HG03432 (cell line): ENCODE data around the gene RYR2.
A peak's percentile ranks its signal among the peaks of the same experiment; 100 is the strongest.

Source experiments
- ATAC-seq: cut with Tn5 transposase; IDR thresholded peaks from one replicate; pipeline ENCODE4 v1.9.1; 2021; ENCODE audit warnings: mild to moderate bottlenecking, moderate library complexity; ENCODE audit not compliant: unreplicated experiment

RYR2 gene

GRCh38 chr1:237411621-237412020 is 369.6 kb downstream of the RYR2 start:
- ATAC-seq, result peak; percentile 82

- no peak for ATAC-seq
Measured at GRCh38 chr1:237416924-237417655, 375.1 kb downstream of the RYR2 start.

- no peak for ATAC-seq
Measured at GRCh38 chr1:237428809-237429208, 386.8 kb downstream of the RYR2 start.

GRCh38 chr1:237429252-237429651 is 387.3 kb downstream of the RYR2 start:
- no peak for ATAC-seq

GRCh38 chr1:237431448-237431847 is 389.5 kb downstream of the RYR2 start:
- ATAC-seq, result no peak

GRCh38 chr1:237440346-237440745 is 398.4 kb downstream of the RYR2 start:
- no peak for ATAC-seq

- ATAC-seq, result peak; percentile 68
Measured at GRCh38 chr1:237444120-237444790, 402.3 kb downstream of the RYR2 start.

- ATAC-seq, result no peak
Measured at GRCh38 chr1:237448042-237448441, 406.1 kb downstream of the RYR2 start.

GRCh38 chr1:237457573-237457972 is 415.6 kb downstream of the RYR2 start:
- ATAC-seq, result no peak

- no peak for ATAC-seq
Measured at GRCh38 chr1:237467320-237467719, 425.3 kb downstream of the RYR2 start.

- ATAC-seq, result no peak
Measured at GRCh38 chr1:237470712-237471338, 428.8 kb downstream of the RYR2 start.

GRCh38 chr1:237471377-237471776 is 429.4 kb downstream of the RYR2 start:
- no peak for ATAC-seq

GRCh38 chr1:237471956-237472355 is 430.0 kb downstream of the RYR2 start:
- no peak for ATAC-seq

- ATAC-seq, result no peak
Measured at GRCh38 chr1:237473854-237474253, 431.9 kb downstream of the RYR2 start.

GRCh38 chr1:237478082-237478481 is 436.1 kb downstream of the RYR2 start:
- ATAC-seq, result no peak

GRCh38 chr1:237478842-237479241 is 436.9 kb downstream of the RYR2 start:
- ATAC-seq, result no peak

- ATAC-seq, result no peak
Measured at GRCh38 chr1:237482777-237483176, 440.8 kb downstream of the RYR2 start.

GRCh38 chr1:237492359-237492758 is 450.4 kb downstream of the RYR2 start:
- ATAC-seq, result no peak

GRCh38 chr1:237500566-237500965 is 458.6 kb downstream of the RYR2 start:
- ATAC-seq, result no peak

GRCh38 chr1:237503292-237503691 is 461.3 kb downstream of the RYR2 start:
- ATAC-seq, result no peak

GRCh38 chr1:237507005-237507404 is 465.0 kb downstream of the RYR2 start:
- ATAC-seq, result peak; percentile 94

- no peak for ATAC-seq
Measured at GRCh38 chr1:237509748-237510147, 467.8 kb downstream of the RYR2 start.
